GM19035 (cell line): ENCODE results near the gene BATF.

ENCODE experiments used
- ATAC-seq: cut with Tn5 transposase; IDR thresholded peaks from one replicate; pipeline ENCODE4 v1.9.1; 2021; ENCODE audit not compliant: unreplicated experiment

The BATF gene

DNA sequence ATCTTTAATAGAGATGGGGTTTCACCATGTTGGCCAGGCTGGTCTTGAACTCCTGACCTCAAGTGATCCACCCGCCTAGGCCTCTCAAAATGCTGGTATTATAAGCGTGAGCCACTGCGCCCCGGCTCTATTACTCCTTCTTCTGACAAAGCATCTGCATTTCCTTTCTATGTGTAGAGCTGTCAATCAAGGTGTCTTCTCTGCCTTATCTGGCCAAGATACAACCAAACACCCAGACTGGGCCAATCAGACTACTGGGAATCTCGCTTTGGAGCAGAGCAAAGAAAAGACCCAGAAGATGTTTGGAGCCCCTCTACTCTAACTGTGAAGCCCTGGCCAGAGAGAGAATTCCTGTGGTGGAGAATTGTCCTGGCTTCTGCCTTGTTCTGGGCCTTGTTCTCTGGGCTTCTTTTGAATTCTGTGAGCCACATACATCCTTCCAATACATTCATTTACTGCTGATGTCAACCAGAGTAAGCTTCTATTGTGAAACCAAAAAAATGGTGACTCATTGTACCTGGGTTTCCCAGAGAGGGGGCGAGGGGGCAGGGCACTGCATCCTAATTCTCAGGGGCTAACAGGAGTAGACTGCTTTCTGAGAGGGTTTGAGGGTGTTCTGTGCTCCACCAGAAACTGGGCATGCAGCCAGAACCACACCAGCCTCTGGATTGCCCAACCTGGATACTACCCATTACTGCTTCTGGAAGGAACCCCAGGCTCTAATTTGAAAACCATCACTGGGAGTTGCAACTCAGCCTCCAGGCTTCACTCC lies 37.4 kb downstream of the BATF start:
- ATAC-seq = no peak

DNA sequence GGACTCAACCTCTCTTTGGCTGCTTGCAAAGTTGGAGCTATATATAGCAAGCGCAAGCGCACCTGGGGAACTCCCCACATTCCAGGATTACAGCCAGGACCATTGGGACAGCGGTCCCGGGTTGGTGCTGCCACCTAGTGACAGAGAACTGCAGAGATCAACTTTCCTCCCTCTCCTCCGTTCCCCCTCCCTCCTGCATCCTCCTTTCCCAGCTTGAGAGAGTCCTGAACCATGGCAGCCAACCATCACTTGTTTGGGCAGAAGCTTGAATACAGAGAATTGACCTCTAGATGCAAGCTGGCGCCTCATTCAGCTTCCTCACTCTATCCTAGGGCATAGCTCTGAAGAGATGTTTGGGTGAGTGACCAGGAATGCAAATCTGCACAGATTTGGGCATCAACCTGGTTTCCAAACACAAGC lies 38.8 kb downstream of the BATF start:
- ATAC-seq = no peak

- no peak for ATAC-seq
Observed at GRCh38 chr14:75562089-75562488, 39.8 kb downstream of the BATF start.

GRCh38 chr14:75562489-75562888 lies 40.2 kb downstream of the BATF start:
- no peak for ATAC-seq

- no peak for ATAC-seq
Observed at GRCh38 chr14:75563931-75564330, 41.7 kb downstream of the BATF start.

DNA sequence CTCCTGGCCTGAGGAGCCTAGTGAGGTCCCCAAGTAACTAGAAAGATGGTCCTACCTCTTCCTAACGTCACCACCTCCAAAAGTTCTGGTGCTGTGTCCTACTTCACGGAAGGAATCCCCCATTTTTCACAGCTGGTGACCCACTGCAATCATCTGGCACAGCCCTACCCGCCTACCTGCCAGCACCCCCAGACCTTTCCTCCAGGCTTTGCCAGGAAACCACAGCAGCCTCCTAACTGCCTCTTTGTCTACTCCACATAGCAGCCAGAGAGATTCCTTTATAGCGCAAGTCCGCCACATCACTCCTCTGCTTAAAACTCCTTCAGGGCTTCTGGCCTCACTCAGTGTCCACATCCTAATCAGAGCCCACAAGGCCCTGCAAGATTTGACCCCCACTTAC lies 42.8 kb downstream of the BATF start:
- no peak for ATAC-seq

- no peak for ATAC-seq
Observed at GRCh38 chr14:75566321-75566720, 44.1 kb downstream of the BATF start.

DNA sequence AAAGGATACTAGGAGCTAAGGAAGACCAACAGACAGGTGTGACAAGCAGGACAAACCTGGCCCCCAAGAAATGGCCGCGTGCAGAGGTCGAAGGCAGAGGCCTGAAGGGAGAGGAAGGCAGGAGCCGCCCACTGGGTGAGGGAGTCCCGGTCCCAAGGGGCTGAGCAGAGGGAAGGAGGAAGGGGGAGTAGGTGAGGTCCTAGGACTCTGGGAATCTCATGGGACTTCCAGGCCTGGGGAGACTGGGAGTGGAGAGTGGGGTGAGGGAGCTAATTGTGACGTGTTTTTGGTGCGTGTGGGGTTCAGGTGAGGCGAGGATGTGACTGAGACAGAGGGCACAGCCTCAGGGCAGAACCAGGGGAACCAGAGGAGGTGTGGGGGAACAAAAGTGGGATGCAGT lies 44.5 kb downstream of the BATF start:
- ATAC-seq = no peak

DNA sequence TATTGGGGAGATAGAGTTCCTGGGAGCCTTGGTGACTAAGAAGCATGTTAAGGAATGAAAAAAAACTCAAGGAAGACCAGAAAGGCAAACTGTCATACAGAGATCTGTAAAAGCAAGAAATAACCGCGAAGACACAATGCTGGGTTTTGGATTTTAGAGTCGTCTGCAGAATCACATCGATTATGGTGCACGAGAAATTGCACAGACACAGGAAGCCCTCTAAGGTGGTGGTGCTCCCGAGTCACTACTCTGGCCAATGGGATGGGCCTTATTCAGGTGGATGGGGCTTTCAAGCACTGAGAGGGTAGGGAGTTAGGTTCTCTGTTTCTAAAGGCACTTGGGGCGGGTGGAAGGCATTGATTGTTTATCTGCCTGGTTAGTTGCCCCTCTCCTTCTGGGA lies 45.9 kb downstream of the BATF start:
- ATAC-seq = no peak

- no peak for ATAC-seq
Observed at GRCh38 chr14:75568791-75569190, 46.5 kb downstream of the BATF start.

GRCh38 chr14:75570797-75571196 lies 48.5 kb downstream of the BATF start:
- ATAC-seq = no peak

DNA sequence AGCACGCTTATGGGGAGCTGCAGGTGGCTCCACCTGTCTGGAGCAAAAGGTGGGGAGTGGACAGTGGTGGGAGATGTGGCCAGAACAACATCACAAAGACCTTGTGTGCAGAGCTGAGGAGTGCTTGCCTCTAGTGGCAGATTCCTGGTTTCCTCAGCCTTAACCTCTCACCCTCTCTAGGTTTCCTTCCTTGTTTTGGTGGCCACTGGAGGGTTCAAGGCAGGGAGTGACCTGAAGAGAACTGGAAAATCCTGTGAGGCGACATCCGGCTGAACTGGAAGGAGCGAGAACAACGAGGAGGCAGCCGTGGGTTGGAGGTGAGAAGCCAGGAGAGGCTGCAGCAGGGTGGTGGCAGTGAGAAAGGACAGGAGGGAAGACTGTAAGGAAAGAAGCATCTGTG lies 49.8 kb downstream of the BATF start:
- ATAC-seq = no peak

- ATAC-seq = no peak
Observed at GRCh38 chr14:75577090-75577489, 54.8 kb downstream of the BATF start.

DNA sequence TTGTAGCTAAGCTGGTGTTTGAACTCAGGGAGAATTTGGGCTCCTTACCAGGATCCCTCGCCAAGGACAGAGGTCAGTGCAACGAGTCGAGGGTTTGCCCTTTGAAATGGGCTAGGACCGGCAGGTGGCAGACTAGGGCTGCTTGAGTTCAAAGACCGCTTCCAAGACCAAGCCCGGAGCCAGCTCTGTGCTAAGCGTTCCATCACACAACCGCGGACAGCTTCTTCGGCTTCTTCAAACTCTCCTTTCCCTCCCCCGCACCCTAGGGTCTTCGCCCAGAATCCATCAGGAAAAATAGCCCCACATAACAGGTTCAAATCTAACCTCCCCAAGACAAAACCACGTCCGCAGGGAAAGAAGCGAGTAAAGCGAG lies 55.4 kb downstream of the BATF start:
- peak; percentile 83 for ATAC-seq

DNA sequence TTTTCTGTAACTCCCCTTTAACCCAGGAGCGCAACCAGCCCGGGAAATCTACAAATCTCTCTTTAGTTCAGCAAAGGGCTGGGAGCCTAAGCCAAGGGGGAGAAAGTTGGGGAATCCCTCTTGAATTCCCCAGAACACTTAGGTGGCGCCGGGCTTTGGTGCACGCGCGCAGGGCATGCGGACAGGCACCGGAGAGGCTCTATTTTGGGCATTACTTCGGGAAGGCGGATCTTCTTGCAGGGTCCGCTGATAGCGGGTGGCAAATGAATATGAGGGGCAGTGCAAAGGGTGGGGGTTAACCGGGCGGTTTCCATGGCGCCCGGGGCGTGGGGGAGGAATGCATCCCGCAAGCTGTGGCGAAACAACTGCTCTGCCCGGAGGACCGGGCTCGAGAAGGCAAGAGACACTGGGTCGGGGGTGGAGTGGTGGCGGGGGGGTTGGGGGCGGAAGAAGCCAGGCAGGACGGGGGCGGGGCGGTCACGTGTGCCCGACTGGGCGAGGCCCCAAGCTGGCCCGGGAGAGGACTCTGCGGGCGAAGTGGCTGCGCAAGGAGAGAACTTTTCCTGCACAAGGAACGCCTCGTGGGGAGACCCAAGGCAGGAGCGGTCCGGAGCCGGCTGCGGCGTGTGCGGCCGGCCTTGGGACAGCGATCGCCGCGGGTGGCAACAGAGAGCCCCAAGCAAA lies 56.0 kb downstream of the BATF start, which contains the start of gene FLVCR2:
Gene FLVCR2, plus strand, starts transcription at position 519 of the 684 bp plus-strand sequence. CDS start 353 bp downstream, outside the sequence.
- ATAC-seq = peak; percentile 36

DNA sequence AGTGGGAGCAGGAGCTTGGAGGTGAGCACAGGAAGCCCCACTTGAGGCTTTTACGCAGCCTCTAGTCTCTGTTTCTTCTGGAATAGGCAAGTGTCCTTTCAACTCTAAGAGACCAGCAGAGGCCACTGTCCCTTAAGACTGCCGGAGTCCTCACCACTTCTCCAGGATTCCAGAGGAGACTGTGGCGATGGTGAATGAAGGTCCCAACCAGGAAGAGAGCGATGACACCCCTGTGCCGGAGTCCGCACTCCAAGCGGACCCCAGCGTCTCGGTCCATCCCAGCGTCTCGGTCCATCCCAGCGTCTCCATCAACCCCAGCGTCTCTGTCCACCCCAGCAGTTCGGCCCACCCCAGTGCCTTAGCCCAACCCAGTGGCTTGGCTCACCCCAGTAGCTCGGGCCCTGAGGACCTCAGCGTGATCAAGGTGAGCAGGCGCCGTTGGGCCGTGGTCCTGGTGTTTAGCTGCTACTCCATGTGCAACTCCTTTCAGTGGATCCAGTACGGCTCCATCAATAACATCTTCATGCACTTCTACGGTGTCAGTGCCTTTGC lies 56.6 kb downstream of the BATF start:
- no peak for ATAC-seq

- ATAC-seq = no peak
Observed at GRCh38 chr14:75579338-75579864, 57.1 kb downstream of the BATF start.

DNA sequence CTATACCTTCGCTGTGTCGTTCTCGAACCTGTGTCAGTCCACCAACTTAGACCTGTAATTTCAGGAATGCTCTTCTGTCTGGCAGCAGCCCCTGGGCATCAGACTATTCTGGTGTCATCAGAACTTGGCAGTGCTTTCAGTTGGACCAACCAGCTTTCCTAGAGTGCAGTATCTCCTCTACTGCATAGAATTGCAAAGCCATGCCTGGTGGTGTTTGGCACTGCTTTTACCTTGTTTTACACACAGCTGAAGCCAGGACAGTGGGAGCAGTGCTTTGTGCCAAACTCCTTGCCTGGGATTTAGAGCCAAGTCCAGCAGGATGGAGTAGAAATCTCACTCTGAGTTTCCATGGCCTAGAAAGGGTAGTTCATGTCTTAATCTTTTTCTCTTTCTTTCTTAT lies 57.6 kb downstream of the BATF start:
- ATAC-seq = no peak

GRCh38 chr14:75587388-75587787 lies 65.1 kb downstream of the BATF start:
- ATAC-seq = no peak

- ATAC-seq = no peak
Observed at GRCh38 chr14:75589931-75590330, 67.7 kb downstream of the BATF start.

DNA sequence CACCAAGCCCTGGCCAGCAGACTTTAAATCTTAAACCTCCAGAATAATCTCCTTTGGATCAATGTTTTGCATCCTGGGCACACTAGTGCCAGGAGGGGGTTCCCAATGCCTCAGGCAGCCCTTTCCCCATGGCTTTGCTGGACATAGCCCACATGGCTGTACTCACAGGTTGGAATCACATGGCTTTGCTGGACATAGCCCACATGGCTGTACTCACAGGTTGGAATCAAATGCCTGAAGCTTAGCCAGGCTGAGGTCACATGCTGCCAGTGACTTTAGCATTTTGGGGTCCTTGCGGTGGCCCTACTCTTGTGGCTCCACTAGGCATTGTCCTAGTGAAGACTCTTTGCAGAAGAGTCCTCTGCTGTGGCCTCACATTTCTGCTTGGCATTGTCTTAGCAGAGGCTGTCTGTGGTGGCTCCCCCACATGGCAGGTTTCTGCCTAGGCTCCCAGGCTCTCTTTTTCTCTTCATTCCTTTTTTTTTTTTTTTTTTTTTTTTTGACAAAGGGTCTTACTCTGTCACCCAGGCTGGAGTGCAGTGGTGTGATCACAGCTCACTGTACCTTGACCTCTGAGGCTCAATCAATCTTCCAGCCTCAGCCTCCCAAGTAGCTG lies 69.2 kb downstream of the BATF start:
- ATAC-seq = no peak
